Endothelial cell of umbilical vein (primary cell): ENCODE measurements around the gene SLC12A4. TPM values are rescaled to one million over a fixed set of nuclear protein-coding genes. Genes with fewer than 3 reads are reported as not detected.
A peak's percentile ranks its signal among the peaks of the same experiment; 100 is the strongest.

Experiments
- BruUV-seq: library from RNA; stranded (reverse); fragments of 400-500 nt; replicated peaks from 2 replicates; lab custom pipeline; 2021; lab: Mats Ljungman, UMichigan
- CTCF ChIA-PET: fragments of 300-600, 350-600 bp; sonication (Branson Sonifier 250); formaldehyde crosslinking; loops from one replicate; lab custom pipeline; 2021; ENCODE audit warnings: antibody characterized with exemption, inconsistent platforms; lab: Charles Lee
- POLR2A ChIA-PET: fragments of 300-600, 350-600 bp; sonication (Branson Sonifier 250); formaldehyde crosslinking; loops from one replicate; lab custom pipeline; 2021; ENCODE audit warnings: antibody characterized with exemption, inconsistent platforms; lab: Charles Lee
- DNase-seq: peaks from one replicate; pipeline ENCODE4 v3.0.0-alpha.2; 2011; ENCODE audit warnings: low read depth, low spot score
- FAIRE-seq: peaks from 2 replicates; lab custom pipeline; 2011; peaks lifted over from hg19 to GRCh38; lab: Jason Lieb, UNC
- H2AFZ ChIP-seq: 2 replicates; pipeline ENCODE4 v1.6.0; 2012; ENCODE audit warnings: low read depth, low read length, control low read depth, inconsistent platforms
- H3K27ac ChIP-seq: 2 replicates; pipeline ENCODE4 v1.5.1; 2011; ENCODE audit warnings: low read depth, mild to moderate bottlenecking, control low read depth, low read length, moderate library complexity; ENCODE audit not compliant: insufficient read depth
- H3K27me3 ChIP-seq, 2 experiments: 2 replicates each; pipeline versions ENCODE4 v1.6.0 to v1.6.1; 2011; ENCODE audit warnings: low read length in 2 of 2, mixed read lengths in 1 of 2; ENCODE audit not compliant: control insufficient read depth in 2 of 2, insufficient read depth in 2 of 2
- H3K36me3 ChIP-seq, 2 experiments: 2 replicates in 1 of 2; 3 replicates in 1 of 2; pipeline ENCODE4 v1.5.1; 2011; ENCODE audit warnings: low read length in 2 of 2, mild to moderate bottlenecking in 1 of 2, moderate library complexity in 1 of 2; ENCODE audit not compliant: control insufficient read depth in 2 of 2, insufficient read depth in 2 of 2; ENCODE audit errors: extremely low read depth in 1 of 2
- H3K4me1 ChIP-seq: 3 replicates; pipeline ENCODE4 v1.5.1; 2011; ENCODE audit warnings: mild to moderate bottlenecking, low read length; ENCODE audit not compliant: control insufficient read depth, insufficient read depth; ENCODE audit errors: extremely low read depth
- H3K4me2 ChIP-seq: 2 replicates; pipeline ENCODE4 v1.6.1; 2011; ENCODE audit warnings: low read length, control low read depth, mixed read lengths; ENCODE audit not compliant: insufficient read depth
- H3K4me3 ChIP-seq, 3 experiments: fragments of 200-600 bp in 1 of 3; sonication (generic), shearing (Covaris generic) in 1 of 3; replicated peaks in 1 of 3; 2 replicates each; pipeline ENCODE4 v1.5.1; 2011 to 2016; ENCODE audit warnings: control low read depth in 3 of 3, low read length in 3 of 3, mild to moderate bottlenecking in 2 of 3, inconsistent platforms in 1 of 3, low read depth in 1 of 3, moderate library complexity in 1 of 3; ENCODE audit not compliant: insufficient read depth in 1 of 3
- H3K79me2 ChIP-seq: 2 replicates; pipeline ENCODE4 v1.6.0; 2012; ENCODE audit warnings: low read length, inconsistent platforms; ENCODE audit not compliant: control insufficient read depth, insufficient read depth
- H3K9ac ChIP-seq: replicated peaks from 2 replicates; pipeline ENCODE3; 2011; ENCODE audit warnings: low read length, control low read depth; ENCODE audit not compliant: insufficient read depth; ENCODE audit errors: extremely low read depth
- H3K9me1 ChIP-seq: replicated peaks from 3 replicates; pipeline ENCODE4 v1.6.0; 2011; ENCODE audit warnings: mild to moderate bottlenecking, low read length; ENCODE audit not compliant: control insufficient read depth, insufficient read depth; ENCODE audit errors: extremely low read depth
- H3K9me3 ChIP-seq: replicated peaks from 2 replicates; pipeline ENCODE4 v1.5.1; 2012; ENCODE audit warnings: low read length, inconsistent platforms; ENCODE audit not compliant: control insufficient read depth, insufficient read depth
- H4K20me1 ChIP-seq: replicated peaks from 2 replicates; pipeline ENCODE3; 2011; ENCODE audit warnings: mild to moderate bottlenecking, low read length; ENCODE audit not compliant: control insufficient read depth, insufficient read depth; ENCODE audit errors: extremely low read depth
- CTCF ChIP-seq, 2 donors: IDR thresholded peaks; 1 replicate in 1 of 2; 2 replicates in 1 of 2; pipeline ENCODE4 v1.5.1; 2011; ENCODE audit warnings: low read length in 2 of 2, mild to moderate bottlenecking in 2 of 2, moderate library complexity in 2 of 2, control low read depth in 1 of 2, inconsistent platforms in 1 of 2, low read depth in 1 of 2; ENCODE audit not compliant: insufficient read depth in 1 of 2; ENCODE audit errors: extremely low read depth in 1 of 2
- EZH2 ChIP-seq: IDR thresholded peaks from 2 replicates; pipeline ENCODE4 v1.6.1; 2012; ENCODE audit warnings: borderline replicate concordance, low read depth, mild to moderate bottlenecking, moderate library complexity, low read length, inconsistent platforms; ENCODE audit not compliant: severe bottlenecking
- FOS ChIP-seq: IDR thresholded peaks from 2 replicates; pipeline ENCODE4 v1.6.1; 2011; ENCODE audit warnings: mild to moderate bottlenecking, low read length, moderate library complexity, borderline replicate concordance; ENCODE audit not compliant: insufficient read depth
- GATA2 ChIP-seq: IDR thresholded peaks from 2 replicates; pipeline ENCODE4 v1.7.0; 2011; ENCODE audit warnings: low read depth, mild to moderate bottlenecking, moderate library complexity, mixed read lengths, low read length; ENCODE audit not compliant: insufficient read length, insufficient read depth
- JUN ChIP-seq: IDR thresholded peaks from 2 replicates; pipeline ENCODE4 v1.6.1; 2011; ENCODE audit warnings: borderline replicate concordance, low read depth; ENCODE audit not compliant: insufficient read length, insufficient read depth
- MAX ChIP-seq: IDR thresholded peaks from 2 replicates; pipeline ENCODE4 v1.6.1; 2011; ENCODE audit not compliant: insufficient read depth, insufficient read length
- MYC ChIP-seq: IDR thresholded peaks from one replicate; pipeline ENCODE4 v1.6.1; 2011; ENCODE audit warnings: mild to moderate bottlenecking, low read depth, low read length
- POLR2A ChIP-seq: IDR thresholded peaks from 2 replicates; pipeline ENCODE4 v1.6.1; 2012; ENCODE audit warnings: low read depth, mild to moderate bottlenecking, control low read depth, low read length
- POLR2AphosphoS5 ChIP-seq: IDR thresholded peaks from 2 replicates; pipeline ENCODE4 v1.6.1; 2012; ENCODE audit warnings: low read depth, mild to moderate bottlenecking, control low read depth, low read length, moderate library complexity; ENCODE audit not compliant: insufficient read depth
- dilution Hi-C: fragments of 300-500 bp; cut with MboI; formaldehyde crosslinking; loops from one replicate; pipeline ENCODE4 v1.15.0; 2019; ENCODE audit warnings: low sequenced_read_pairs; ENCODE audit not compliant: extremely low pct_ligation_motif_present
- intact Hi-C: fragments of 100-400 bp; cut with micrococcal nuclease; formaldehyde crosslinking; loops from one replicate; pipeline ENCODE4 v1.10.0; 2022
- polyA plus RNA-seq, 4 experiments: library from polyadenylated mRNA; depleted of rRNA in 3 of 4; stranded (reverse) in 3 of 4; unstranded in 1 of 4; fragments of >200 nt; gene quantifications; 2 replicates each; pipeline versions ENCODE4 v1.2.1 to v1.2.3, GENCODE V29; 2011 to 2012; ENCODE audit warnings: missing spikeins in 1 of 4
- total RNA-seq: library from RNA; stranded (reverse); gene quantifications from 2 replicates; pipeline ENCODE4 v1.2.3, GENCODE V29; 2021

SLC12A4 gene
- total and polyA plus RNA-seq, 2 donors (not counting 3 experiments of a cell fraction or from before 2014, with no cell fraction given): 110 to 114 TPM

- H3K36me3 ChIP-seq: peaks cover 4 to 15% of the 10 kb centered on the region in 2 experiments
- H3K27me3 ChIP-seq: no peaks in the 10 kb centered on the region
- ChIA-PET POLR2A (interaction anchor here (0.8 to 1.1 kb wide), 3 partner anchors 11 to 31 kb away, joined by 3 to 5 read pairs (median 5); no protein-coding TSS in a partner anchor), CTCF (interaction anchor here (0.6 to 5.7 kb wide), 8 partner anchors 10 to 415 kb away, joined by 3 to 42 read pairs (median 4); partner anchors contain the start of gene NRN1L)
- H3K4me1 ChIP-seq: peaks cover 13% of the 10 kb centered on the region
- H3K9me3 ChIP-seq: no peaks in the 10 kb centered on the region
- H3K4me2 ChIP-seq: peak overlapping the region; percentile 78
- H3K4me3 ChIP-seq: peak overlapping the region; percentile 31 to 88 (median 58)
- no peaks in the 10 kb centered on the region for H3K9me1 ChIP-seq
- DNase-seq: peak; percentile 91
- TF ChIP-seq MYC (peak; percentile 30), FOS (no peak), POLR2A (peak; percentile 71), POLR2AphosphoS5 (peak; percentile 67)
- H2AFZ ChIP-seq: peak overlapping the region; percentile 45
- H4K20me1 ChIP-seq: no peaks in the 10 kb centered on the region
- intact Hi-C loops (loop anchor here (1.0 to 2.0 kb wide), 2 partner anchors 88 to 105 kb away; partner anchors contain the start of gene CENPT), dilution Hi-C loops (no loop called here)
- no peaks in the 10 kb centered on the region for H3K79me2 ChIP-seq
- H3K27ac ChIP-seq: peak overlapping the region; percentile 36
- no TSS peak for BruUV-seq
- H3K9ac ChIP-seq: peak overlapping the region; percentile 77
- FAIRE-seq: peak; percentile 97
Observed at GRCh38 chr16:67935402-67936123, 32.9 kb downstream of the SLC12A4 start.

GRCh38 chr16:67935101-67935401, 33.4 kb downstream of the SLC12A4 start:
- Histone ChIP-seq H3K9ac (peak overlapping the region; percentile 20), H3K27me3 (no peaks in the 10 kb centered on the region), H3K4me2 (peak overlapping the region; percentile 78), H3K4me3 (peak overlapping the region; percentile 31 to 88 (median 58)), H4K20me1 (no peaks in the 10 kb centered on the region), H3K36me3 (peaks cover 4 to 12% of the 10 kb centered on the region in 2 experiments), H3K79me2 (no peaks in the 10 kb centered on the region), H3K9me3 (no peaks in the 10 kb centered on the region), H3K9me1 (no peaks in the 10 kb centered on the region), H2AFZ (peak overlapping the region; percentile 45), H3K4me1 (peaks cover 13% of the 10 kb centered on the region), H3K27ac (no peak overlapping the region)
- ChIA-PET CTCF (interaction anchor here (0.8 to 5.7 kb wide), 7 partner anchors 9 to 415 kb away, joined by 3 to 42 read pairs (median 5); partner anchors contain the start of gene NRN1L), POLR2A (interaction anchor here (0.9 to 1.1 kb wide), 2 partner anchors 10 to 31 kb away, joined by 5 read pairs; no protein-coding TSS in a partner anchor)
- intact Hi-C loops: loop anchor here (1.0 kb wide), 1 partner anchor 88 kb away; the partner anchor contains the start of gene CENPT
- peak; percentile 67 for FAIRE-seq
- TF ChIP-seq POLR2A (no peak), POLR2AphosphoS5 (no peak), GATA2 (no peak), JUN (no peak), CTCF (IDR thresholded peaks at IDR 0.05; ENCODE audit: extremely low read depth in 1 of 2, insufficient read depth in 1 of 2, low read depth in 1 of 2, low read length in 2 of 2) (no peak), FOS (no peak), MYC (no peak), MAX (no peak), EZH2 (no peak)
- DNase-seq: no peak
- BruUV-seq: no TSS peak
- dilution Hi-C loops: no loop called here
